ENCODE results near the gene CSH1.

The CSH1 gene

DNA sequence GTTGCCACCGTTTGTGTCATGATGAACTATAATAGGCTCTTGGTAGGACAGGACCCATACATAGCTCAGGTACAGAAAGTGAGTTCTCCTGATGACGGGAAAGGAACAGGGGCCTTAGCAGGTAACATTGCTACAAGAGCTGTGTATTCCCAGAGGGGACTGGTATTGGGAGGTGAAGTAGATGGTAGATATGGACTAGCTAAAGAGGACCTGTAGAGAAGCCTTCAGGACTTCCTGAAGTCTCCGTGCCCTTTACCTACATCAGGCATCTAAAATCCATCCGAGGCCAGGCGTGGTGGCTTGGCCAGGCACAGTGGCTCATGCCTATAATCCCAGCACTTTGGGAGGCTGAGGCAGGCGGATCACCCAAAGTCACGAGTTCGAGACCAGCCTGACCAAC, 41.2 kb downstream of the CSH1 start:
- no peak for DNase-seq

DNA sequence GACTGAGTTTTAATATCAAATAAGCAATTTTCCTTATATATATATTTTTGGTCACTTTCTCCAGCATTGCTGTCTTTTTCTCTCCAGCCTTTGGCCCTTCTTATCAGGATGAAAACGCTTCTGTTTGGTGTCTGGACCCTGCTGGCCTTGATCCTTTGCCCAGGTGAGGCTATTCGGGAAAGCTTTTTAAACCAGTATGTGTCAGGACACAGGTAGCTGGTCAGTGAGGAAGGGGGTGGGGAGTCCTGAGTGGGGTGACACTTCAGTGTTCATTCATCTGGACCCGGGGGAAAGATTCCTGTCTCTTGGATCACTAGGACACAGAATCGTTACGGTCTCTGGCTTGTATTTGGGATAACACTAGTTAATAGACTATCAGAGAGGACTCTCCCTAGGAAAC, 41.7 kb downstream of the CSH1 start:
- no peak for DNase-seq

DNA sequence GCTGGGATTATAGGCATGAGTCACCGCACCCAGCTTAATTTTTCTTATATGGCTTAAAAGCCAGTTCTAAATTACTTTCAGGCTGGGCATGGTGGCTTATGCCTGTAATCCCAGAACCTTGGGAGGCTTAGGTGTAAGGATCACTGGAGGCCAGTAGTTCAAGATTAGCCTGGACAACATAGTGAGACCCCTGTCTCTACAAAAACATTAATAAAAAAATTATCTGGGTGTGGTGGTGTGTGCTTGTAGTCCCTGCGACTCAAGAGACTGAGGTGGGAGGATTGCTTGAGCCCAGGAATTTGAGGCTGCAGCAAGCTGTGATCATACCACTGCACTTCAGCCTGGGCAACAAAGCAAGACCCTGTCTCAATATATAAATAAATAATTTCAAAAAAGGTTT, 43.1 kb downstream of the CSH1 start:
- no peak for DNase-seq

DNA sequence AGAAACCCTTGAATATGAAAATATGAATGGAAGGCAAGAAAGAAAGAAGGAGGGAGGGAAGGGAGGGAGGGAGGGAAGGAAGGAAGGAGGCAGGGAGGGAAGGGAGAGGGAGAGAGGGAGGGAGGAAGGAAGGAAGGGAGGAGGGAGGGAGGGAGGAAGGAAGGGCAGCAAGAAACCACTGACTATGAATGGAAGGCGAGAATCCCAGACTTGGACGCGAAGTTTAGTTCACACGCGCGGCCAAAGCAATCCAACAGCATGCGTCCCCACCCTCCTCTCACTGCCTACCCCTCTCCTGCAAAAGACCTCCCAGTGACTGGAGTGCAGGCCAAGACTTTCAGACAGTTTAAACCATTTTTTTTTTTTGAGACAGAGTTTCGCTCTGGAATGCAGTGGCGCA, 46.0 kb downstream of the CSH1 start:
- no peak for DNase-seq

DNA sequence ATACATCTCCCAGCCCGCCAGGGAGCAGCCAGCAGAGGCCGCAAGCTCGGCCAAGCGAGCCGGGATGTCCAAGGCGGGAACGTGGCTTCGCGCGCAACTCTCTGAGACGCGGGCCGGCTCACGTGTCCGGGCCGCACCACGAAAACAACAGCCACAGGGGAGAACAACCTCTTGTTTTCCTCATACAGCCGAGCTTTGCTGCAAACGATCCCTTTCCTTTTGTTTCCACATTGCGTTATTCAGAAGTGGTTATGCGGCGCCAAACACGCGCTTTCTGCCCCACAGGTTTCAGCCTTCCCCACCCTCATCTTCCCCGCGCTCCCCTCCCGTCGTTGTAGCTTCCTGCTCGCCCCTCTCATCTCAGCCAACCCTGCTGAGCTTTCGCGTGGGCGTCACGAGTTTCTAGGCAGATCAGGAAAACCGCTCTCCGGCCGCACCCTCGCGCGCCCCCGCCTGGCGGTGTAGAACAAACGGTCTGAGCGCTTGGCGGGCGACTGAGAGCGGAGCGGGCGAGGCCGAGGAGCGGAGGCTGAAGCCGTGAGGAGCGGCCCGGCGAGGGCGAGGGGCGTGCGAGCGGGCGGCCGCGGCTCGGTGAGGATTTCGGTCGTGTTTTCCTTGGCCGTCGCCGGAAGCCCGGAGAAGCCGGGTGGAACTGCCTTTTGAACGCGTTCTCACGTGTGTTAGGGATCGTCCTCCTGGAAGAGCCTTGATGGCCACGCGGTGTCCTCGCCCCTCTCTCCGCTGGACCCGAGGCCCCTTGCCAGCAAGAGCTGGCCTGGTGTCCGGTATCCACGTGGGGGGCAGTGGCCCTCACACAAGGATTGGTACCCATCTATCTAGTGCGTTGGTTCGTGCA, 47.3 kb downstream of the CSH1 start:
- DNase-seq, result peak; percentile 93

DNA sequence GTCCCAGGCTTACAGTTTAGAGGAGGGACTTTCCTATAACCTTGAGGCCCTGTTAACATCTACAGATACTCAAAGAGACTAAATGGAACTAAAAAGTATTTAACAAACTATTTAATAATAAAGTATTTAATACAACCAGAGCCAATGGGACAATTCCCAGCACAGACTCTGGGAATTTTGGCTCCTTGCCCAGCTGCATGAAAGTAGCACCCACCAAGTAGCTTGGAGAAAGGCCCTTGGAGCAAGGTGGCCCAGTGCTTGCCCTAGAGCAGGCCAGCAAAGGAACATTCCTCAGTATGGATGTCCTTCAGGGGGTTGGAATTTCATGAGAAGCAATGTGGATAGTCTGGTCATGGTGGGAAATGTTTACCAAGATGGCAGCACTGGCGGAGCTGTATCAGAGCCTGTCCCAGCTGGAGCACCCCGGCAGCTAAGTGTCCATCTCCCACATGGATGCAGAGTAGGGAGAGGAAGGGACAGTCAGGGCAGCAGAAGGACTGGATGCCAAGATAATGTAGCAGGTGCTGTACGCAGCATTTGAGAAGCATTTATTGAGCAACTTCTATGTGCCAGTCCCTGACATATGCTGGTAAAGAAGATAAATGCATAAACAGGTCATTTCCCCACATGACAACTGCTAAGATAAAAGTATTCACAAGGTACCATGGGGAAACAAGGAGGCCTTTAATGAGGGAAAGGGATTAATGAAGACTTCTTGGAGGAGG, 48.7 kb downstream of the CSH1 start:
- no peak for DNase-seq

DNA sequence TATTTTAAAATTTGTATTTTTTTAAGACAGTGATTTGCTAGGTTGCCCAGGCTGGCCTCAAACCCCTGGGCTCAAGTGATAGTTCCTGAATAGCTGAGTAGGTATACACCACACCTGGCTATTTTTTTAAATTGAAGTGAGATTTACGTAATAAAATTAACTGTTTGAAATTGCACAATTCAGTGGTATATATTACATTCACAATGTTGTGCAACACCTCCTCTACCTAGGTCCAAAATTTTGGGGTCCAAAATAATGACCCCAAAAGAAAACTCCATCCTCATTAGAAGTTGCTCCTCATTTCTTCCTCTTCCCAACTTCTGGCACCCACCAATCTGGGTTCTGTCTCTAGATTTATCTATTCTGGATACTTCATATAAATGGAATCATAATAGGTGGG, 50.9 kb downstream of the CSH1 start:
- no peak for DNase-seq
